Measurements from ENCODE around the gene TEX48.

DNA sequence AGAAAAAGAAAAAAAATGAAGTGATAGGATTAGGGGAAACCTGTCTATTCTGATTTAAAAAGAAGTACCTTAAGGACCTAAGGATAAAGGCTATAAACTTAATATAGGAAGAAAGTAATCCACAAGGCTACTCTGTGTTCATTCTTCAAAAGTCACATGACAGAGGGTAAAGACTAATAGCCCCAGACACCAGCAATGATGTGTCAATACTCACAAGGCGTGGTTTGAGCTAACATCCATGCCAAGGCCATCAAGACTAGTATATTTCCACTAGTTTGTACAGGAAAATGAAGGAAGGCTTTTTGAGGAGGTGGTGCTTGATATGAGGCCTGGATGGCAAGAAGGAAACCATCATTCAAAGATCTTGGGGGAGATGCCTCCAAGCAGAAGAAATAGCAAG lies 49.7 kb upstream of the TEX48 start:
- TF ChIP-seq, protein P1, sequence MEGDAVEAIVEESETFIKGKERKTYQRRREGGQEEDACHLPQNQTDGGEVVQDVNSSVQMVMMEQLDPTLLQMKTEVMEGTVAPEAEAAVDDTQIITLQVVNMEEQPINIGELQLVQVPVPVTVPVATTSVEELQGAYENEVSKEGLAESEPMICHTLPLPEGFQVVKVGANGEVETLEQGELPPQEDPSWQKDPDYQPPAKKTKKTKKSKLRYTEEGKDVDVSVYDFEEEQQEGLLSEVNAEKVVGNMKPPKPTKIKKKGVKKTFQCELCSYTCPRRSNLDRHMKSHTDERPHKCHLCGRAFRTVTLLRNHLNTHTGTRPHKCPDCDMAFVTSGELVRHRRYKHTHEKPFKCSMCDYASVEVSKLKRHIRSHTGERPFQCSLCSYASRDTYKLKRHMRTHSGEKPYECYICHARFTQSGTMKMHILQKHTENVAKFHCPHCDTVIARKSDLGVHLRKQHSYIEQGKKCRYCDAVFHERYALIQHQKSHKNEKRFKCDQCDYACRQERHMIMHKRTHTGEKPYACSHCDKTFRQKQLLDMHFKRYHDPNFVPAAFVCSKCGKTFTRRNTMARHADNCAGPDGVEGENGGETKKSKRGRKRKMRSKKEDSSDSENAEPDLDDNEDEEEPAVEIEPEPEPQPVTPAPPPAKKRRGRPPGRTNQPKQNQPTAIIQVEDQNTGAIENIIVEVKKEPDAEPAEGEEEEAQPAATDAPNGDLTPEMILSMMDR (IDR thresholded peaks at IDR 0.05), result no peak
- no peak for TF ChIP-seq POLR2A (IDR thresholded peaks at IDR 0.05)
